B cell (primary cell): ENCODE data around the gene KLF3. TPM values are rescaled to one million over a fixed set of nuclear protein-coding genes. Genes with fewer than 3 reads are reported as not detected.

Source experiments
- ATAC-seq: fragments of 200-7000 bp; cut with Tn5 transposase; one replicate; pipeline ENCODE4 v1.10.0; 2021; ENCODE audit warnings: low read depth, mild to moderate bottlenecking, moderate number of reproducible peaks, moderate library complexity
- CTCF ChIA-PET: fragments of 350-600 bp; sonication (Branson Sonifier 250); formaldehyde crosslinking; loops from one replicate; lab custom pipeline; 2021; ENCODE audit warnings: antibody characterized with exemption, inconsistent platforms; lab: Charles Lee
- POLR2A ChIA-PET: fragments of 350-600 bp; sonication (Branson Sonifier 250); formaldehyde crosslinking; loops from one replicate; lab custom pipeline; 2021; ENCODE audit warnings: antibody characterized with exemption; lab: Charles Lee
- DNase-seq: peaks from one replicate; pipeline ENCODE4 v3.0.0; 2013
- H2AFZ ChIP-seq: 2 replicates; pipeline ENCODE4 v1.6.1; 2012; ENCODE audit warnings: mild to moderate bottlenecking, low read depth, low read length; ENCODE audit not compliant: insufficient read depth, poor library complexity, severe bottlenecking
- H3K27ac ChIP-seq, 2 donors: 1 replicate in 1 of 2; 2 replicates in 1 of 2; pipeline ENCODE4 v1.5.1; 2012 to 2013; ENCODE audit warnings: low read length in 2 of 2, mild to moderate bottlenecking in 2 of 2, moderate library complexity in 1 of 2
- H3K27me3 ChIP-seq, 4 experiments: fragments of 200-600 bp in 1 of 4; sonication (generic) in 1 of 4; replicated peaks in 1 of 4; 1 replicate in 2 of 4; 2 replicates in 2 of 4; pipeline versions ENCODE4 v1.6.1 to v1.7.0; 2013 to 2016; ENCODE audit warnings: low read length in 3 of 4, mild to moderate bottlenecking in 2 of 4, mixed read lengths in 1 of 4, moderate library complexity in 1 of 4; ENCODE audit not compliant: insufficient read depth in 4 of 4, control insufficient read depth in 3 of 4; ENCODE audit errors: control extremely low read depth in 1 of 4
- H3K36me3 ChIP-seq, 2 experiments: replicated peaks in 1 of 2; 1 replicate in 1 of 2; 2 replicates in 1 of 2; pipeline versions ENCODE4 v1.6.1 to v1.7.1; 2013; ENCODE audit warnings: low read length in 1 of 2; ENCODE audit not compliant: insufficient read depth in 2 of 2, control insufficient read depth in 1 of 2; ENCODE audit errors: control extremely low read depth in 1 of 2, extremely low read depth in 1 of 2
- H3K4me1 ChIP-seq, 2 donors: fragments of 200-600 bp in 1 of 2; sonication (generic) in 1 of 2; 1 replicate in 1 of 2; 2 replicates in 1 of 2; pipeline versions ENCODE4 v1.5.1 to v1.6.1; 2013 to 2017; ENCODE audit warnings: low read length in 2 of 2; ENCODE audit not compliant: control insufficient read depth in 2 of 2, insufficient read depth in 2 of 2
- H3K4me2 ChIP-seq: replicated peaks from 2 replicates; pipeline ENCODE3; 2012; ENCODE audit warnings: mild to moderate bottlenecking, low read depth, low read length; ENCODE audit not compliant: poor library complexity, severe bottlenecking
- H3K4me3 ChIP-seq, 5 experiments: fragments of 200-600 bp in 1 of 5; sonication (generic) in 1 of 5; 1 replicate in 3 of 5; 2 replicates in 2 of 5; pipeline versions ENCODE4 v1.5.1 to v1.7.0; 2011 to 2016; ENCODE audit warnings: low read length in 4 of 5, mild to moderate bottlenecking in 4 of 5, low read depth in 2 of 5, control low read depth in 1 of 5, moderate library complexity in 1 of 5; ENCODE audit not compliant: insufficient read depth in 1 of 5; ENCODE audit errors: control extremely low read depth in 1 of 5, extremely low read depth in 1 of 5
- H3K79me2 ChIP-seq: fragments of 200-600 bp; sonication (generic); one replicate; pipeline ENCODE4 v1.6.0; 2016; ENCODE audit warnings: low read length; ENCODE audit not compliant: control insufficient read depth, insufficient read depth
- H3K9ac ChIP-seq: fragments of 200-600 bp; sonication (generic); 2 replicates; pipeline ENCODE4 v1.6.1; 2017; ENCODE audit warnings: mild to moderate bottlenecking, low read length, moderate library complexity
- H3K9me3 ChIP-seq, 3 donors: one replicate each; pipeline versions ENCODE4 v1.6.1 to v1.7.1; 2013; ENCODE audit warnings: low read length in 2 of 3; ENCODE audit not compliant: control insufficient read depth in 2 of 3, insufficient read depth in 1 of 3; ENCODE audit errors: control extremely low read depth in 1 of 3
- H4K20me1 ChIP-seq: 2 replicates; pipeline ENCODE4 v1.6.0; 2012; ENCODE audit warnings: mild to moderate bottlenecking, low read length; ENCODE audit not compliant: insufficient read depth, control insufficient read depth, poor library complexity, severe bottlenecking
- H3K27ac Mint-ChIP-seq: one replicate; pipeline ENCODE4 v1.8.0; 2021; ENCODE audit warnings: mixed read lengths
- H3K27me3 Mint-ChIP-seq: one replicate; pipeline ENCODE4 v1.8.0; 2021; ENCODE audit warnings: mixed read lengths
- H3K4me1 Mint-ChIP-seq: one replicate; pipeline ENCODE4 v1.8.0; 2021; ENCODE audit warnings: mixed read lengths
- H3K4me3 Mint-ChIP-seq: one replicate; pipeline ENCODE4 v1.8.0; 2021; ENCODE audit warnings: mixed read lengths
- H3K9me3 Mint-ChIP-seq: one replicate; pipeline ENCODE4 v1.8.0; 2022; ENCODE audit warnings: mixed read lengths; ENCODE audit not compliant: insufficient read depth
- EZH2 ChIP-seq: IDR thresholded peaks from 2 replicates; pipeline ENCODE4 v1.6.1; 2012; ENCODE audit warnings: borderline replicate concordance, low read depth, mild to moderate bottlenecking, moderate library complexity, low read length; ENCODE audit not compliant: insufficient read depth, poor library complexity, severe bottlenecking
- WGBS: methylation state at CpG from one replicate; pipeline ENCODE4 v1.1.5; 2013; ENCODE audit warnings: missing lambda C conversion rate; ENCODE audit not compliant: insufficient coverage; 5-methylcytosine and 5-hydroxymethylcytosine counted together
- intact Hi-C: fragments of 100-400 bp; cut with micrococcal nuclease; formaldehyde crosslinking; loops from one replicate; pipeline ENCODE4 v1.10.0; 2022
- polyA plus RNA-seq: library from polyadenylated mRNA; depleted of rRNA; stranded (reverse); fragments of >200 nt; gene quantifications from 2 replicates; pipeline ENCODE4 v1.2.3, GENCODE V29; 2012
- total RNA-seq, 2 donors: library from RNA; stranded (reverse); fragments of 120-200 nt in 1 of 2; gene quantifications; 1 replicate in 1 of 2; 2 replicates in 1 of 2; pipeline versions ENCODE4 v1.2.3 to v1.2.4, GENCODE V29; 2013 to 2022
- TF ChIP-seq, protein P1 (sequence below): fragments of 200-600 bp; IDR thresholded peaks from one replicate; pipeline ENCODE4 v1.8.0; 2022; ENCODE audit warnings: antibody characterized with exemption, mild to moderate bottlenecking

KLF3 gene
- total and polyA plus RNA-seq, 2 donors (not counting 1 experiment from before 2014, with no cell fraction given), result 32.9 to 51.9 TPM

- Histone ChIP-seq H3K9me3 (no peaks in the 10 kb centered on the region), H3K4me1 (peaks cover 6 to 12% of the 10 kb centered on the region in 2 donors), H3K4me2 (no peak overlapping the region), H3K4me3 (no peak overlapping the region), H2AFZ (no peak overlapping the region), H3K9ac (no peak overlapping the region), H3K27me3 (no peaks in the 10 kb centered on the region), H3K36me3 (peaks cover 4 to 42% of the 10 kb centered on the region in 2 experiments), H3K27ac (no peak overlapping the region), H4K20me1 (peaks cover 82% of the 10 kb centered on the region), H3K79me2 (peaks cover 87% of the 10 kb centered on the region)
- ATAC-seq (no peak), DNase-seq (no peak)
- no peaks in the 10 kb centered on the region for H3K9me3 Mint-ChIP-seq
- H3K27me3 Mint-ChIP-seq, result no peaks in the 10 kb centered on the region
- TF ChIP-seq EZH2, result no peak
- TF ChIP-seq, protein P1, sequence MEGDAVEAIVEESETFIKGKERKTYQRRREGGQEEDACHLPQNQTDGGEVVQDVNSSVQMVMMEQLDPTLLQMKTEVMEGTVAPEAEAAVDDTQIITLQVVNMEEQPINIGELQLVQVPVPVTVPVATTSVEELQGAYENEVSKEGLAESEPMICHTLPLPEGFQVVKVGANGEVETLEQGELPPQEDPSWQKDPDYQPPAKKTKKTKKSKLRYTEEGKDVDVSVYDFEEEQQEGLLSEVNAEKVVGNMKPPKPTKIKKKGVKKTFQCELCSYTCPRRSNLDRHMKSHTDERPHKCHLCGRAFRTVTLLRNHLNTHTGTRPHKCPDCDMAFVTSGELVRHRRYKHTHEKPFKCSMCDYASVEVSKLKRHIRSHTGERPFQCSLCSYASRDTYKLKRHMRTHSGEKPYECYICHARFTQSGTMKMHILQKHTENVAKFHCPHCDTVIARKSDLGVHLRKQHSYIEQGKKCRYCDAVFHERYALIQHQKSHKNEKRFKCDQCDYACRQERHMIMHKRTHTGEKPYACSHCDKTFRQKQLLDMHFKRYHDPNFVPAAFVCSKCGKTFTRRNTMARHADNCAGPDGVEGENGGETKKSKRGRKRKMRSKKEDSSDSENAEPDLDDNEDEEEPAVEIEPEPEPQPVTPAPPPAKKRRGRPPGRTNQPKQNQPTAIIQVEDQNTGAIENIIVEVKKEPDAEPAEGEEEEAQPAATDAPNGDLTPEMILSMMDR, result no peak
- WGBS, result 94% methylated on average over 8 of the region's 12 CpGs
- intact Hi-C loops, result no loop called here
- ChIA-PET POLR2A (interaction anchor here (0.6 kb wide), 1 partner anchor 79 kb away, joined by 3 read pairs; no protein-coding TSS in a partner anchor), CTCF (interaction anchor here (0.8 to 1.8 kb wide), 3 partner anchors 362 to 507 kb away, joined by 3 to 5 read pairs (median 3); no protein-coding TSS in a partner anchor)
- no peak overlapping the region for H3K4me3 Mint-ChIP-seq
- peaks cover 39% of the 10 kb centered on the region for H3K4me1 Mint-ChIP-seq
- H3K27ac Mint-ChIP-seq, result no peak overlapping the region
Measured at GRCh38 chr4:38681281-38681991, 17.4 kb downstream of the KLF3 start.

DNA sequence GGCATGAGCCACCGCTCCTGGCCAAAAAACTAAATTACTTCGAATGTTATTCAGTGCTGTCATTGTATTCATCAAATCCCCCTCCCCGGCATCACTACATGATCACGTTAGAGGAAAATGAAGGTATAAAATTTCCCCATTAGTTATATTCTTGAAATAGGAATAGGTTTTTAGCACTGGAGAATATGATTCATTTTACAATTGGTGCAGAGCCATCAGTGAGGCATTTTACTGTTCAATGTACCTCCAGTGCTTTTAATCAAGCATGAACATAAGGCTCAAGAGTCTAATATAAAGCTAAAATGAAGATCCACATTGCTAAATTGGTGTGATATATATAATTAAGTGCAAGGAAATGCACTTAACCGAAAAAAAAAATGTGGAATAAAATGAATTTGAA is 18.3 kb downstream of the KLF3 start:
- Mint-ChIP-seq H3K27me3 (no peaks in the 10 kb centered on the region), H3K27ac (no peak overlapping the region), H3K9me3 (no peaks in the 10 kb centered on the region), H3K4me3 (no peak overlapping the region), H3K4me1 (peaks cover 37% of the 10 kb centered on the region)
- Histone ChIP-seq H3K9me3 (no peaks in the 10 kb centered on the region), H3K79me2 (peaks cover 86% of the 10 kb centered on the region), H4K20me1 (peaks cover 82% of the 10 kb centered on the region), H3K4me2 (no peak overlapping the region), H3K27ac (no peak overlapping the region), H3K4me1 (peaks cover 5 to 12% of the 10 kb centered on the region in 2 donors), H3K36me3 (peaks cover 4 to 42% of the 10 kb centered on the region in 2 experiments), H3K9ac (no peak overlapping the region), H3K4me3 (no peak overlapping the region), H3K27me3 (no peaks in the 10 kb centered on the region), H2AFZ (no peak overlapping the region)
- WGBS, result no CpG with 5 or more reads among the region's 5 CpGs
- ChIA-PET POLR2A (no interaction called here), CTCF (interaction anchor here (1.2 to 1.8 kb wide), 3 partner anchors 77 to 503 kb away, joined by 3 to 5 read pairs (median 4); no protein-coding TSS in a partner anchor)
- intact Hi-C loops, result no loop called here
- TF ChIP-seq EZH2, result no peak
- TF ChIP-seq, protein P1, result no peak
- ATAC-seq, result no peak
- no peak for DNase-seq
